NT2/D1 (cell line): ENCODE data around the gene EXOC7.
"Not testable (repeated sequence)": the region's sequence is repeated elsewhere in the genome, so short reads cannot be mapped to it uniquely, and the experiment has no call there.

Experiments used
- DNase-seq: peaks from one replicate; pipeline ENCODE4 v3.0.0-alpha.2; 2011; ENCODE audit warnings: low read depth, low spot score
- H3K27me3 ChIP-seq: 2 replicates; pipeline ENCODE4 v1.6.0; 2011; ENCODE audit warnings: mild to moderate bottlenecking; ENCODE audit not compliant: insufficient read length, insufficient read depth
- H3K36me3 ChIP-seq: 2 replicates; pipeline ENCODE4 v1.6.1; 2011; ENCODE audit warnings: mild to moderate bottlenecking, low read length, mixed read lengths; ENCODE audit not compliant: insufficient read depth, insufficient read length
- H3K4me1 ChIP-seq: 2 replicates; pipeline ENCODE4 v1.5.1; 2011; ENCODE audit not compliant: insufficient read depth, insufficient read length
- H3K4me3 ChIP-seq: 2 replicates; pipeline ENCODE4 v1.5.1; 2011; ENCODE audit warnings: low read depth; ENCODE audit not compliant: insufficient read length
- H3K9ac ChIP-seq: 2 replicates; pipeline ENCODE4 v1.6.0; 2011; ENCODE audit warnings: low read depth; ENCODE audit not compliant: insufficient read length
- H3K9me3 ChIP-seq: 2 replicates; pipeline ENCODE4 v1.5.1; 2011; ENCODE audit warnings: mild to moderate bottlenecking, low read length; ENCODE audit not compliant: insufficient read depth
- SUZ12 ChIP-seq: IDR thresholded peaks from 2 replicates; pipeline ENCODE4 v1.6.1; 2011; ENCODE audit not compliant: insufficient read length, insufficient read depth; ENCODE audit errors: extremely low read depth
- YY1 ChIP-seq: IDR thresholded peaks from 2 replicates; pipeline ENCODE4 v1.6.1; 2011; ENCODE audit not compliant: insufficient read length, insufficient read depth
- ZNF274 ChIP-seq: IDR thresholded peaks from 2 replicates; pipeline ENCODE4 v1.6.1; 2011; ENCODE audit warnings: mild to moderate bottlenecking, low read depth, low read length

The EXOC7 gene

DNA sequence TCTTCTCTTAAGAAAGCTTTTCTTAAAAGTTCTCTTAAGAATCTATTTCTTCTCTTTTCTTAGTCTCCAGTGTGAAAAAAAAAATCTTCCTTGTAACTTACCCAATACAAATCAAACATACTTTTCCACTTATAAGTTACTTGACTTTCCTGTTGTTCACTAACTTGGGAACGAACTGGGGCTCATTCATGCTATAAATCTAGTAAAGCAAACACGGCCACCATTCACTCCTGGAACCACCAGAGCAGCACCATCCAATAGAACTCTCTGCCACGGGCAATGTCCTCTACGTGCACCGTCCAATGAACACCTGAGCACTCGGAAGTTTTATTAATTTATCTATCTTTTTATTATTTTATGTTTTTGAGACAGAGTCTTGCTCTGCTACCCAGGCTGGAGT is 52.0 kb downstream of the EXOC7 start:
- Histone ChIP-seq H3K4me3 (no peak overlapping the region), H3K9ac (no peak overlapping the region), H3K36me3 (peaks cover 80% of the 10 kb centered on the region)

GRCh38 chr17:76050538-76051467 is 52.8 kb downstream of the EXOC7 start:
- no peak overlapping the region for H3K4me3 ChIP-seq
- TF ChIP-seq SUZ12: no peak
- TF ChIP-seq YY1: no peak
- TF ChIP-seq ZNF274: no peak
- no peaks in the 10 kb centered on the region for H3K9me3 ChIP-seq
- no peaks in the 10 kb centered on the region for H3K27me3 ChIP-seq
- no peak for DNase-seq
- peaks cover 5% of the 10 kb centered on the region for H3K4me1 ChIP-seq
- H3K9ac ChIP-seq: no peak overlapping the region
- H3K36me3 ChIP-seq: peaks cover 80% of the 10 kb centered on the region

More for the DNA sequence above, 52.0 kb downstream of the EXOC7 start:
- DNase-seq: no peak
- no peaks in the 10 kb centered on the region for H3K9me3 ChIP-seq
- H3K27me3 ChIP-seq: no peaks in the 10 kb centered on the region
- H3K4me1 ChIP-seq: peaks cover 5% of the 10 kb centered on the region
- TF ChIP-seq ZNF274 (no peak), SUZ12 (no peak), YY1 (no peak)

DNA sequence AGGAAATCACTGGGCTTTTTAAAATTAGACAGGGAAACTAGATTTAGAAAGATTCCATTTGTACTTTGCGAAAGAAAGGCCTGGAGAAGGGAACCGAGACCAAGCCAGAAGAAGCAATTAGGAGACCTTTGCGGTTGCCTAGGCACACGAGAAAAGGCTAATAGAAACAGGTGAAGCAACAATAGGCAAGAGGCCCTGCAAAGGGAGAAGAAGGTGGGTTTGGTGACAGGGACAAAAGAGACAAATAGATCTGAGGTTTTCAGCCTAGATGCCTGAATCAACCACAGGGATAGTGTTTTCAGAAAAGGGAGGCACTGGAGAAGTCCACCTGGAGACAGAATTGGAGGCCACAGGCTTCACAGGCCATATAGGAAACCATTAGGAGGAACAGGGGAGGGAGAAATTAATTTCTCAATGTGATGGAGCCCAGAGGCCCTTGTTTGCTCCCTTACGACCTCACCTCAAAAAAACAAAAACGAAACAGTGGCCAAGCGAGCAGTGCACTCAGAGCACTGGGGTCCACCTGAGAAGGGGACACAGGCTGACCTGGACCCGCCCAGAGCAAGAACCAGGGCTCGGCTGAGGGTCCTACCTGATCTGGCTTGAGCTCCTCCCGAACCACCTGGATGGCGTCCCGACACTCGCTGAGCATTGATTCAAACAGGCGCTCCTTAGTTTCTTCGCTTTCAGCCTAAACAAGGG is 53.6 kb downstream of the EXOC7 start:
- TF ChIP-seq SUZ12 (no peak), YY1 (no peak), ZNF274 (no peak)
- H3K36me3 ChIP-seq: peaks cover 86% of the 10 kb centered on the region
- peaks cover 5% of the 10 kb centered on the region for H3K4me1 ChIP-seq
- DNase-seq: no peak
- no peak overlapping the region for H3K4me3 ChIP-seq
- no peaks in the 10 kb centered on the region for H3K27me3 ChIP-seq
- H3K9ac ChIP-seq: no peak overlapping the region
- no peaks in the 10 kb centered on the region for H3K9me3 ChIP-seq

- Histone ChIP-seq H3K9ac (no peak overlapping the region), H3K9me3 (no peaks in the 10 kb centered on the region), H3K36me3 (peaks cover 90% of the 10 kb centered on the region), H3K4me3 (no peak overlapping the region), H3K4me1 (peaks cover 5% of the 10 kb centered on the region), H3K27me3 (no peaks in the 10 kb centered on the region)
- TF ChIP-seq ZNF274 (no peak), YY1 (no peak)
- DNase-seq: no peak
Observed at GRCh38 chr17:76049239-76049638, 54.3 kb downstream of the EXOC7 start.

DNA sequence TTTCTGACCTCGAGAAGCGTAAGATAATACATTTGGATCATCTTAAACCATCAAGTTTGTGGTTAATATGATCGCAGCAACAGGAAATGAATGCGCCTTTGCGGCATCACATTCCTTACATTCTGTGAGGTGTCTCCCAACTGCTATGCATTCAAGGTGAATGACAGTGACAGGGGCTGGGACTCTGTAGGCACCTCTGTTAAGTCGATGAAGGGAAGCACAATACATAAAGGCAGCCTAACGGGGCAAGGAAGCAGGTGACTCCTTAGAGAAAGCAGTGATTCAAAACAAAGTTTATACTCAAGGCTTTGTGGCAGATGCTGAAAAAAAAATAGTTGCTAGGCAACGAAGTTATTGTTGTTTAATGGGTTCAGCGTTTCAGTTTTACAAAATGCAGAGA is 54.9 kb downstream of the EXOC7 start:
- Histone ChIP-seq H3K9ac (no peak overlapping the region), H3K27me3 (no peaks in the 10 kb centered on the region), H3K9me3 (no peaks in the 10 kb centered on the region), H3K4me1 (peaks cover 5% of the 10 kb centered on the region), H3K4me3 (no peak overlapping the region), H3K36me3 (peaks cover 90% of the 10 kb centered on the region)
- no peak for TF ChIP-seq YY1
- no peak for TF ChIP-seq SUZ12
- TF ChIP-seq ZNF274: no peak
- DNase-seq: no peak

DNA sequence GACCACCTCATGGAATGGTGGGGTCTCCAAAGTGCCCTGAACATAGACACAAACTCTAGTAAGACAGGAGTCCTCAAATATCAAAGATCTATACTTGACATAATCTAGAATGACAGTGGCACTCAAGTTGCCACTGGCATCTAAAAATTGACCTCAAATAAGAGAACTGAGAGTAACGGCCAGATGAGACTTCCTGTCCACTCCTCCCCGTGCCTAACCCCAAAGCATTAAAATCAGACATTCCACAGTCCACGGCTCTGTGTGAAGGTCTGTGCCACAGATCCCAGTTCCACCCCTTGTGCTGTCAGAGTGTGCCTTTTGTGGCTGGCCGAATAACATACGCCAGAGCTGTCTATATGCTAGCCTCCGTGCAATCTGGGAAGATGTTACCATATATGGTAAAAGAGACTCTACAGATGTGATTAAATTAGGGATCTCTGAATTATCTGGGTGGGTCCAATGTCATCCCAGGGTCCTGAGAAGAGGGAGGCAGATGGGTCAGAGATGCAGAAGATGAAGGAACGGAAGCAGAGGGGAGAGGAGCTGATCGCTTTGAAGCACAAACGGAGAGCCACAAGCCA is 55.5 kb downstream of the EXOC7 start:
- H3K9me3 ChIP-seq: no peaks in the 10 kb centered on the region
- H3K9ac ChIP-seq: no peak overlapping the region
- no peaks in the 10 kb centered on the region for H3K27me3 ChIP-seq
- TF ChIP-seq ZNF274 (no peak), SUZ12 (no peak), YY1 (no peak)
- no peak for DNase-seq
- H3K4me3 ChIP-seq: no peak overlapping the region
- H3K36me3 ChIP-seq: peaks cover 91% of the 10 kb centered on the region
- H3K4me1 ChIP-seq: peaks cover 5% of the 10 kb centered on the region

DNA sequence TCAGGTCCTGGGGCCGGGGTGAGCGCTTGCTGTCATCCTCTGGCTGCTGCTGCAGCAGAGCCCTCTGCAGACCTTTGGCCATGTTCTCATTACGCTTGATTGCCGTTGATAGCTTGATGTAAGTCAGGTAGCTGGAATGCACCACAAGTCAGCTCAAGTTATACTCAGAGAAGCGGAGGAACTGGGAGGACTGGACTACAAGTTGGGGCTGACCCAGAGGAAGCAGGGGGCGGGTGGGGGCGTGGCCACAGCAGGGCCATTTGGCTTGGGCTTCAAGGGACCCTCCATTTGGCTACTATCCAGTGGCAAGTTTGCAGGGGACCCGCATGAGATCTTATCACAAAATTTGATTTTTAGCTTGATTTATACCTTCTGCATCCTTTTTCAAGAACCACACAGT is 57.5 kb downstream of the EXOC7 start:
- Histone ChIP-seq H3K9me3 (no peaks in the 10 kb centered on the region), H3K9ac (no peak overlapping the region), H3K4me3 (no peak overlapping the region), H3K36me3 (peaks cover 96% of the 10 kb centered on the region), H3K4me1 (peaks cover 9% of the 10 kb centered on the region), H3K27me3 (no peaks in the 10 kb centered on the region)
- TF ChIP-seq ZNF274 (no peak), YY1 (no peak), SUZ12 (no peak)
- DNase-seq: no peak

DNA sequence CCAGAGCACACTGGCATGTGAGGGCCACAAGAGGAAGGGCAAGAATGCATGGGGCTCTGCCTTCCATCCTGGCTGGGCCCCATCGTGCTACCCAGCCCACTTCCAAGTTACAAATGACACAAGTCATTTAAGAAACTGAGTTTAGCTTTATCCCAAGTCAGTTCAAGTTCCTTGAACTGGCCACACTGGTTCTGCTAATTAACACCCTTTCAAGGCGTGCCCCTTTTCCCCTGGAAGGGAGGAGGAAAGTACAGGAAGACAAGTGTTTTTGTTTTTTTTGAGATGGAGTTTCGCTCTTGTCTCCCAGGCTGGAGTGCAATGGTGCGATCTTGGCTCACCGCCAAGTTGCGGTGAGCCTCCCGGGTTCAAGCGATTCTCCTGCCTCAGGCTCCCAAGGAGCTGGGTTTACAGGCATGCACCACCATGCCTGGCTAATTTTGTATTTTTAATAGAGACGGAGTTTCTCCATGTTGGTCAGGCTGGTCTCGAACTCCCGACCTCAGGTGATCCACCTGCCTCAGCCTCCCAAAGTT is 59.0 kb downstream of the EXOC7 start:
- Histone ChIP-seq H3K36me3 (peaks cover 96% of the 10 kb centered on the region), H3K4me1 (peaks cover 13% of the 10 kb centered on the region)
- H3K27me3 ChIP-seq, DNase-seq, H3K9me3 ChIP-seq, H3K4me3 ChIP-seq, H3K9ac ChIP-seq: not testable (repeated sequence)

DNA sequence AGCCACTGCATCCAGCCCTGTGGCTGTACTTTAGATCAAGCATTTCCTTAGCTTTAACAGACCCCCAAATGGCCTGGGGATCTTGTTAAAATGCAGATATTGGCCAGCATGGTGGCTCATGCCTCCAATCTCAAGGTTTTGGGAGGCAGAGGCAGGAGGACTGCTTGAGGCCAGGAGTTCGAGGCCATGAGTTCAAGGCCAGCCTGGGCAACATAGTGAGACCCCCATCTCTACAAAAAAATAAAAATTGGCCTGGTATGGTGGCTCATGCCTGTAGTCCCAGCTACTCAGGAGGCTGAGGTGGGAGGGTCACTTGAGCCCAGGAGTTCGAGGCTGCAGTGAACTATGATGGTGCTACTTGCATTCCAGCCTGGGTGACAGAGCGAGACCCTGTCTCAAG is 60.7 kb downstream of the EXOC7 start:
- DNase-seq, H3K4me3 ChIP-seq, H3K9ac ChIP-seq, H3K9me3 ChIP-seq, H3K27me3 ChIP-seq: not testable (repeated sequence)
- Histone ChIP-seq H3K36me3 (peaks cover 96% of the 10 kb centered on the region), H3K4me1 (peaks cover 13% of the 10 kb centered on the region)
